HCT116 (cell line): ENCODE data around the gene EML1. TPM values are rescaled to one million over a fixed set of nuclear protein-coding genes. Genes with fewer than 3 reads are reported as not detected.

Source experiments
- ATAC-seq: fragments of 200-7000 bp; cut with Tn5 transposase; 2 replicates; pipeline ENCODE4 v1.9.1; 2020; ENCODE audit warnings: mild to moderate bottlenecking, moderate library complexity
- BruUV-seq: library from RNA; stranded (reverse); fragments of 400-500 nt; replicated peaks from 2 replicates; lab custom pipeline; 2021; lab: Mats Ljungman, UMichigan
- CTCF ChIA-PET: fragments of 300-600 bp; sonication (Branson Sonifier 250); formaldehyde crosslinking; loops from one replicate; lab custom pipeline; 2021; ENCODE audit warnings: antibody characterized with exemption; lab: Charles Lee
- POLR2A ChIA-PET: fragments of 300-600, 350-600 bp; sonication (Branson Sonifier 250); formaldehyde crosslinking; loops from one replicate; lab custom pipeline; 2021; ENCODE audit warnings: antibody characterized with exemption; lab: Charles Lee
- RAD21 ChIA-PET, 2 experiments: fragments of 300-600 bp; sonication (Branson Sonifier 250); formaldehyde crosslinking; loops; one replicate each; lab custom pipeline; 2023; ENCODE audit warnings: low total read pairs in 2 of 2; ENCODE audit not compliant: uncharacterized antibody in 2 of 2, unreplicated experiment in 2 of 2, low non-redundant PET in 1 of 2; lab: Charles Lee
- DNase-seq: peaks from one replicate; pipeline ENCODE4 v3.0.0-alpha.2; 2010; ENCODE audit warnings: low read depth, low spot score
- H2AFZ ChIP-seq: fragments of 200-600 bp; shearing (Covaris generic), sonication (generic); 2 replicates; pipeline ENCODE4 v1.6.1; 2017; ENCODE audit warnings: low read depth, mixed run types, mixed read lengths, antibody characterized with exemption, low read length; ENCODE audit not compliant: poor library complexity, severe bottlenecking
- H3K27ac ChIP-seq: 2 replicates; pipeline ENCODE4 v1.5.1; 2012; ENCODE audit warnings: low read depth, low read length
- H3K27me3 ChIP-seq: fragments of 200-600 bp; sonication (generic); 2 replicates; pipeline ENCODE4 v1.6.1; 2016; ENCODE audit warnings: mixed run types, low read length, mixed read lengths; ENCODE audit not compliant: insufficient read depth
- H3K36me3 ChIP-seq, 2 experiments: fragments of 200-500 bp in 1 of 2; fragments of 200-600 bp in 1 of 2; sonication (Bioruptor generic) in 1 of 2; sonication (generic) in 1 of 2; 2 replicates each; pipeline versions ENCODE4 v1.5.1 to v1.6.1; 2014 to 2016; ENCODE audit warnings: low read length in 2 of 2, inconsistent platforms in 1 of 2, mixed read lengths in 1 of 2, mixed run types in 1 of 2; ENCODE audit not compliant: insufficient read depth in 2 of 2, control insufficient read depth in 1 of 2
- H3K4me1 ChIP-seq, 2 experiments: fragments of 200-600 bp in 1 of 2; sonication (generic) in 1 of 2; 2 replicates each; pipeline versions ENCODE4 v1.5.1 to v1.6.1; 2012 to 2017; ENCODE audit warnings: low read length in 2 of 2, inconsistent platforms in 1 of 2, mild to moderate bottlenecking in 1 of 2, mixed read lengths in 1 of 2, mixed run types in 1 of 2, moderate library complexity in 1 of 2; ENCODE audit not compliant: insufficient read depth in 2 of 2, control insufficient read depth in 1 of 2
- H3K4me2 ChIP-seq: fragments of 200-600 bp; sonication (generic); 2 replicates; pipeline ENCODE4 v1.6.1; 2017; ENCODE audit warnings: mixed run types, low read length, mixed read lengths
- H3K4me3 ChIP-seq, 2 experiments: fragments of 200-600 bp in 1 of 2; sonication (generic) in 1 of 2; replicated peaks in 1 of 2; 2 replicates each; pipeline ENCODE4 v1.5.1; 2011 to 2016; ENCODE audit warnings: low read length in 2 of 2, control low read depth in 1 of 2, low read depth in 1 of 2, mild to moderate bottlenecking in 1 of 2, mixed read lengths in 1 of 2, mixed run types in 1 of 2
- H3K79me2 ChIP-seq: fragments of 200-600 bp; sonication (generic); 2 replicates; pipeline ENCODE4 v1.6.1; 2017; ENCODE audit warnings: mild to moderate bottlenecking, mixed run types, low read length, moderate library complexity, mixed read lengths; ENCODE audit not compliant: insufficient read depth
- H3K9ac ChIP-seq: fragments of 200-600 bp; sonication (generic); 2 replicates; pipeline ENCODE4 v1.6.1; 2016; ENCODE audit warnings: low read length, mixed read lengths
- H3K9me2 ChIP-seq: fragments of 200-600 bp; sonication (generic), shearing (Covaris generic); 2 replicates; pipeline ENCODE4 v1.6.1; 2017; ENCODE audit warnings: mixed run types, mild to moderate bottlenecking, moderate library complexity; ENCODE audit not compliant: insufficient read depth
- H3K9me3 ChIP-seq, 2 experiments: fragments of 200-500 bp in 1 of 2; fragments of 200-600 bp in 1 of 2; sonication (Bioruptor generic) in 1 of 2; sonication (generic) in 1 of 2; 2 replicates each; pipeline ENCODE4 v1.6.1; 2014 to 2017; ENCODE audit warnings: low read length in 2 of 2, mixed read lengths in 2 of 2, inconsistent platforms in 1 of 2, low read depth in 1 of 2, mild to moderate bottlenecking in 1 of 2, mixed run types in 1 of 2, moderate library complexity in 1 of 2; ENCODE audit not compliant: control insufficient read depth in 1 of 2, insufficient read depth in 1 of 2
- H4K20me1 ChIP-seq: fragments of 200-600 bp; sonication (generic), shearing (Covaris generic); 2 replicates; pipeline ENCODE4 v1.6.1; 2017; ENCODE audit warnings: mixed run types, mild to moderate bottlenecking, moderate library complexity; ENCODE audit not compliant: insufficient read depth
- CBX3 ChIP-seq: IDR thresholded peaks from 2 replicates; pipeline ENCODE4 v1.6.1; 2012; ENCODE audit warnings: low read depth
- CEBPB ChIP-seq: IDR thresholded peaks from 2 replicates; pipeline ENCODE4 v1.6.1; 2012; ENCODE audit warnings: low read depth
- CTCF ChIP-seq, 3 experiments: fragments of 200-600 bp in 1 of 3; sonication (generic) in 1 of 3; IDR thresholded peaks in 2 of 3; conservative IDR thresholded peaks in 1 of 3; 2 replicates each; pipeline ENCODE4 v1.5.1; 2012 to 2017; ENCODE audit warnings: low read depth in 2 of 3, low read length in 2 of 3, antibody characterized with exemption in 1 of 3, borderline replicate concordance in 1 of 3, control low read depth in 1 of 3, mild to moderate bottlenecking in 1 of 3, mixed read lengths in 1 of 3, mixed run types in 1 of 3, moderate library complexity in 1 of 3; ENCODE audit not compliant: insufficient read depth in 1 of 3
- EGR1 ChIP-seq: IDR thresholded peaks from 2 replicates; pipeline ENCODE4 v1.6.1; 2012; ENCODE audit warnings: low read depth
- EZH2 ChIP-seq: fragments of 200-600 bp; sonication (generic); IDR thresholded peaks from 2 replicates; pipeline ENCODE4 v1.6.1; 2017; ENCODE audit warnings: antibody characterized with exemption, mixed run types
- EZH2phosphoT487 ChIP-seq: fragments of 200-600 bp; IDR thresholded peaks from 2 replicates; pipeline ENCODE4 v1.6.1; 2018; ENCODE audit warnings: antibody characterized with exemption, borderline replicate concordance
- FOSL1 ChIP-seq: IDR thresholded peaks from 2 replicates; pipeline ENCODE4 v1.6.1; 2012; ENCODE audit warnings: low read depth
- JUND ChIP-seq: IDR thresholded peaks from 2 replicates; pipeline ENCODE4 v1.6.1; 2012
- MAX ChIP-seq: IDR thresholded peaks from 2 replicates; pipeline ENCODE4 v1.6.1; 2012
- SP1 ChIP-seq: IDR thresholded peaks from 2 replicates; pipeline ENCODE4 v1.6.1; 2012; ENCODE audit warnings: low read depth
- SRF ChIP-seq: IDR thresholded peaks from 2 replicates; pipeline ENCODE4 v1.6.1; 2012; ENCODE audit warnings: low read depth
- intact Hi-C: fragments of 100-400 bp; cut with micrococcal nuclease; formaldehyde crosslinking; loops from 2 replicates; pipeline ENCODE4 v1.10.0; 2022
- total RNA-seq: library from RNA; stranded (reverse); gene quantifications from one replicate; pipeline ENCODE4 v1.2.1, GENCODE V29; 2021; ENCODE audit not compliant: unreplicated experiment

EML1 gene
- total RNA-seq, 1 experiment from 2014 or later = 7.4 TPM

GRCh38 chr14:99757331-99758070, 35.7 kb upstream of the EML1 start:
- Histone ChIP-seq H3K4me1 (peaks cover 24 to 60% of the 10 kb centered on the region in 2 experiments), H3K9ac (0 out of 2 replicates have a peak overlapping the region, but pooled peaks have one; percentile 11), H3K4me3 (no peak overlapping the region), H3K27me3 (no peaks in the 10 kb centered on the region; the same call in 1 of the 2 replicates), H3K9me2 (no peaks in the 10 kb centered on the region), H3K36me3 (no peaks in the 10 kb centered on the region), H3K4me2 (peak overlapping the region; percentile 42)
- no TSS peak for BruUV-seq
- peak; percentile 66 for DNase-seq
- CTCF ChIA-PET = no interaction called here
- RAD21 ChIA-PET = no interaction called here
- intact Hi-C loops = loop anchor here (5.0 kb wide), 1 partner anchor 35 kb away; the partner anchor contains the start of gene EML1
- TF ChIP-seq SP1 (peak; percentile 69), EGR1 (peak; percentile 71; the same call in 1 of the 2 replicates), CTCF (IDR thresholded peaks at IDR 0.05 in 2 of 3, conservative IDR thresholded peaks at IDR 0.05 in 1 of 3; ENCODE audit: borderline replicate concordance in 1 of 3, insufficient read depth in 1 of 3, low read depth in 2 of 3, low read length in 2 of 3) (no peak), SRF (no peak), MAX (peak; percentile 41; the same call in 1 of the 2 replicates), JUND (peak; percentile 85), CEBPB (no peak), FOSL1 (peak; percentile 90), EZH2phosphoT487 (no peak), CBX3 (no peak), EZH2 (no peak)
- TF ChIP-seq, all 23 proteins: peak for 5
- Histone ChIP-seq H2AFZ (no peak overlapping the region), H3K9me3 (no peaks in the 10 kb centered on the region), H3K79me2 (no peaks in the 10 kb centered on the region), H4K20me1 (no peaks in the 10 kb centered on the region), H3K27ac (no peak overlapping the region)
- POLR2A ChIA-PET = no interaction called here
- ATAC-seq = no peak
